ENCODE results near the gene MC3R. TPM values are rescaled to one million over a fixed set of nuclear protein-coding genes. Genes with fewer than 3 reads are reported as not detected.
"Not testable (repeated sequence)": the region's sequence is repeated elsewhere in the genome, so short reads cannot be mapped to it uniquely, and the experiment has no call there.

MC3R gene
- not detected for total RNA-seq

DNA sequence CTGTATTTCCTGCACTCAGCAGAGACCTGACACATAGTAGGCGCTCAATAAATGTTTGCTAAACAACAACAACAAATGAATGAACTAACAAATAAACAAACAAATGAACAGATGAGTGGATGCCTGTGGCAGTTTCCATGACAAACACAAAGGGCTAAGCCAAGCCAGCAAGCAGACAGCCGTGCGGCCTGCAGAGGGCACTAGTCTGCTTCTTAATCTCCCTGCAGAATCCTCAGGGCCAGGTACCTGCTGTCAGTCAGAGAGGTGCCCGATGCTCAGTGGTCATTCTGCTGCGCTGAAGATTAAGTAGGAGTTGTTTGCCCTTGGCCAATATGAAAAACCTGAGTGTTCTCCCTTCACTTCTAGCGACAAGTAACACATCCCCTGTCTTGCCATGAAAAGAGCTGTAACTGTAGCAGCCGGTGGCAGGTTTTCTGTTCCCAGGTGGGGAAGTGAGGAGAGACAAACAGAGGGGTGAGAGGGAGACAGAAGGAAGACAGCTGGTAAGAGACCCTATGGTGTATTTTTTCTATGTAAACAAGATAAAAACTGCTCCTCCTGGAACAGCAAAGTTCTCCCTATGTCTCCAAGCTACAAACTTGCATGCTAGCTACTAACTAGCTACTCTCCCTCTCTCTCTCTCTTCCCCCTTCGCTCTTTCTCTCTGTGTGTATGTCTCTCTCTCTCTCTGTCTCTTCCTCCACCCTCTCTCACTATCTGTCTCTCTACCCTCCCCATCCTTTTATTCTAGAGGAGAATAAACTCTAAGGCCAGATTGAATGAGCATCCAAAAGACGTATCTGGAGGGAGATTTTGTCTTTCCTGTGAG lies at the start of gene MC3R:
TSS of gene MC3R (plus strand) at position 779 of the 829 bp plus-strand sequence. CDS start 112 bp downstream, outside the sequence.
- H3K4me3 Mint-ChIP-seq = no peak within 1 kb of the TSS
- no peaks in the 10 kb centered on the region for H3K36me3 Mint-ChIP-seq (ENCODE audit: low read depth)
- peak; percentile 47 for DNase-seq
- CTCF ChIA-PET = interaction anchor here (0.7 to 1.4 kb wide), 4 partner anchors 35 to 111 kb away, joined by 3 to 4 read pairs (median 3); partner anchors contain the start of gene FAM210B
- POLR2A ChIA-PET = no interaction called here
- no peak within 1 kb of the TSS for H3K27ac Mint-ChIP-seq
- H3K4me1 Mint-ChIP-seq = no peaks in the 10 kb centered on the region
- peaks cover 17% of the 10 kb centered on the region for H3K27me3 Mint-ChIP-seq
- H3K9me3 Mint-ChIP-seq = no peaks in the 10 kb centered on the region

GRCh38 chr20:56200456-56200855 lies 48.1 kb upstream of the MC3R start:
- Mint-ChIP-seq H3K36me3 (ENCODE audit: low read depth) (no peaks in the 10 kb centered on the region), H3K4me3 (no peak overlapping the region), H3K4me1 (no peaks in the 10 kb centered on the region), H3K27me3 (no peaks in the 10 kb centered on the region), H3K27ac (no peak overlapping the region), H3K9me3 (peaks cover 24% of the 10 kb centered on the region)
- no peak for DNase-seq
- ChIA-PET CTCF (interaction anchor here (0.6 kb wide), 2 partner anchors 33 to 498 kb away, joined by 3 to 4 read pairs; no protein-coding TSS in a partner anchor), POLR2A (no interaction called here)

DNA sequence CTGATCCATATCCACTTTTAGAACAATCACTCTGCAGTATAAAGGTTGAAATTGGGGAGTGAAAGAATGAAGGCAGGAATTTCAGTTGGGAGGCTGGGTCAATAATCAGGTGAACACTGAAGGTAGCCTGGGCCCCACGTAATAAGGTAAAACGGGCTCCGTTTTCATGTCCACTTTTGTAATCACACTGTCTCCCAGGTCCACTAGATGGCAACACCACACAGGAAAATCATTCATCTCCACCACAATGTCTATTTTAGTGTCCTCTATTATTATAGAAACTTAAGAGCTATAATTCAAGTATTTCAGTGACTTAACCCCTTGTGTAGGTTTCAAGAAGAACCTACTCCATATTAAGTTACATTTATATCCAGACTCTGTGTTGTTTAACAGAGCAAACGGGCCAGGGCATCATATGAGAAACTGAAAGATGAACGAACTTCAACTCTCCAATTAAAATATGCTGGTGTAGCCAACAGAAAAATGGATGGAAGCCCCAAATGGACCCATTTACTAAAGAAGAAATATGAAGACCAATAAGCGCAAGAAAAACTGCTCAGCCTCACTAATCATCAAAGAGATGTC lies 45.9 kb upstream of the MC3R start:
- no peaks in the 10 kb centered on the region for H3K36me3 Mint-ChIP-seq (ENCODE audit: low read depth)
- CTCF ChIA-PET = no interaction called here

GRCh38 chr20:56204206-56204605 lies 44.3 kb upstream of the MC3R start:
- Mint-ChIP-seq H3K27ac (no peak overlapping the region), H3K27me3 (no peaks in the 10 kb centered on the region), H3K9me3 (peaks cover 19% of the 10 kb centered on the region), H3K36me3 (ENCODE audit: low read depth) (no peaks in the 10 kb centered on the region), H3K4me3 (no peak overlapping the region), H3K4me1 (no peaks in the 10 kb centered on the region)
- CTCF ChIA-PET = no interaction called here
- DNase-seq = no peak
- POLR2A ChIA-PET = no interaction called here

More for the DNA sequence above, 45.9 kb upstream of the MC3R start:
- Mint-ChIP-seq H3K27me3 (no peaks in the 10 kb centered on the region), H3K9me3 (peaks cover 24% of the 10 kb centered on the region), H3K4me3 (no peak overlapping the region), H3K27ac (no peak overlapping the region), H3K4me1 (no peaks in the 10 kb centered on the region)
- no peak for DNase-seq
- POLR2A ChIA-PET = no interaction called here

- CTCF ChIA-PET = no interaction called here
- no peak for DNase-seq
- POLR2A ChIA-PET = no interaction called here
- no peak overlapping the region for H3K27ac Mint-ChIP-seq
- no peaks in the 10 kb centered on the region for H3K27me3 Mint-ChIP-seq
- no peaks in the 10 kb centered on the region for H3K4me1 Mint-ChIP-seq
- H3K36me3 Mint-ChIP-seq (ENCODE audit: low read depth) = no peaks in the 10 kb centered on the region
- H3K4me3 Mint-ChIP-seq = no peak overlapping the region
- peaks cover 9% of the 10 kb centered on the region for H3K9me3 Mint-ChIP-seq
Measured at GRCh38 chr20:56205346-56205745, 43.2 kb upstream of the MC3R start.

DNA sequence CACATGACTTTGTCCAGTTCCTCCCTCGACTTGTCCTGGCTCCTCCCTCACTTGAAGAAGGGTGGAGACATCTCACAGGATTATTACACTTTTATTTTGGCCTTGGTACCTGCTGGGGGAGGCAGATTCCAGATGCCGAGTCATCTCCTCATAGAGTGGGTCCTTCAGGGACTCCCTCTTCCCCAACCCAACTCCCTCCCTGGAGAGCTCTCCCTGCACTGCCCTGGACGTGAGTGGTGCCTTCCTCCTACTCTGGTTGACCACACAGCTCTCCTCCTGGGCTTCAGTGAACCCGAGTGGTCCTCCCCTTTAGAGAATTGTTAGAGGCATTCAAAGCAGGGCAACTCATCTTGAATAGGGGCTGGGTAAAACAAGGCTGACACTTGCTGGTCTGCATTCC lies 40.9 kb upstream of the MC3R start:
- H3K27me3 Mint-ChIP-seq = no peaks in the 10 kb centered on the region
- CTCF ChIA-PET = no interaction called here
- no peaks in the 10 kb centered on the region for H3K9me3 Mint-ChIP-seq
- POLR2A ChIA-PET = no interaction called here
- no peak for DNase-seq
- no peak overlapping the region for H3K4me3 Mint-ChIP-seq
- no peaks in the 10 kb centered on the region for H3K4me1 Mint-ChIP-seq
- H3K27ac Mint-ChIP-seq = no peak overlapping the region
- H3K36me3 Mint-ChIP-seq (ENCODE audit: low read depth) = no peaks in the 10 kb centered on the region

- no peaks in the 10 kb centered on the region for H3K27me3 Mint-ChIP-seq
- no peaks in the 10 kb centered on the region for H3K9me3 Mint-ChIP-seq
- no peaks in the 10 kb centered on the region for H3K4me1 Mint-ChIP-seq
- ChIA-PET POLR2A (no interaction called here), CTCF (no interaction called here)
- H3K4me3 Mint-ChIP-seq = no peak overlapping the region
- H3K36me3 Mint-ChIP-seq (ENCODE audit: low read depth) = no peaks in the 10 kb centered on the region
- H3K27ac Mint-ChIP-seq = no peak overlapping the region
- no peak for DNase-seq
Measured at GRCh38 chr20:56208121-56208520, 40.4 kb upstream of the MC3R start.

- no peak for DNase-seq
- ChIA-PET CTCF (no interaction called here), POLR2A (no interaction called here)
- no peaks in the 10 kb centered on the region for H3K9me3 Mint-ChIP-seq
- no peaks in the 10 kb centered on the region for H3K27me3 Mint-ChIP-seq
- H3K27ac Mint-ChIP-seq = no peak overlapping the region
- no peak overlapping the region for H3K4me3 Mint-ChIP-seq
- H3K36me3 Mint-ChIP-seq (ENCODE audit: low read depth) = no peaks in the 10 kb centered on the region
- no peaks in the 10 kb centered on the region for H3K4me1 Mint-ChIP-seq
Measured at GRCh38 chr20:56211051-56211450, 37.5 kb upstream of the MC3R start.

DNA sequence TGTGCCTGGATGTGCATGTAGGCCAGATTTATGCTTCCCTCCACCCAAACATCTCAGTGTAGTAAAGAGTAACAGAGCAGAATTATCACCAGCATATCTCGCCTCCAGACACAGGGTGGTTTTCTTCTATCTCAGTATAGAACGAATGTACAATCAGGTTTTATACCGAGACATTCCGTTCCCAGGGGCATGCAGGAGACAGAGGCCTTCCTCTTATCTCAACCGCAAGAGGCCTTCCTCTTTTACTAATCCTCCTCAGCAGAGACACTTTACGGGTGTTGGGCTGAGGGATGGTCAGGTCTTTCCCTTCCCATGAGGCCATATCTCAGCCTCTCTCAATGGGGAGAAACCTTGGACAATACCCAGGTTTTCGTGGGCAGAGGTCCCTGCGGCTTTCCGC lies 36.4 kb upstream of the MC3R start:
- no peak overlapping the region for H3K4me3 Mint-ChIP-seq
- no peaks in the 10 kb centered on the region for H3K36me3 Mint-ChIP-seq (ENCODE audit: low read depth)
- H3K27me3 Mint-ChIP-seq = no peaks in the 10 kb centered on the region
- H3K27ac Mint-ChIP-seq = no peak overlapping the region
- ChIA-PET CTCF (no interaction called here), POLR2A (no interaction called here)
- H3K9me3 Mint-ChIP-seq = no peaks in the 10 kb centered on the region
- no peaks in the 10 kb centered on the region for H3K4me1 Mint-ChIP-seq
- no peak for DNase-seq

DNA sequence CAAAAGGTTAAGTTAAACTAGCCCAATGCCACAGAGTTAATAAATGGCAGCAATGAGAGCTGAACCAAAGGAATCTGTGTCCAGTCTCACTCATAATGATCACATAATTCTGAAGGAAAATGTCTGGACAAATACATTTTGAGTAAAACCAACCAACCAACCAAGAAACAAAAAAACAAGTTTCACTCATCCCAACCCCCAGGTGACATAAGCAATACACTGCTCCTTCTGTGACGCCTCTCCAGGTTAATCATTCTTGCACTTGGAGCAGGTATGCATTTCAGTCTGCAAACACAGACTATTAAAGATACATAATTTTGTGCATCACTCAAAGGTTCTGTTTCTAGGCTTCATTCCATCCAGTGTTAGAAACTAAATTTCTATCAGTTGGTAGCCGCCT lies 35.2 kb upstream of the MC3R start:
- DNase-seq = no peak
- ChIA-PET POLR2A (no interaction called here), CTCF (interaction anchor here (1.2 kb wide), 1 partner anchor 35 kb away, joined by 3 read pairs; the partner anchor contains the start of gene MC3R)
- no peak overlapping the region for H3K27ac Mint-ChIP-seq
- no peaks in the 10 kb centered on the region for H3K4me1 Mint-ChIP-seq
- H3K4me3 Mint-ChIP-seq = no peak overlapping the region
- no peaks in the 10 kb centered on the region for H3K27me3 Mint-ChIP-seq
- no peaks in the 10 kb centered on the region for H3K9me3 Mint-ChIP-seq
- no peaks in the 10 kb centered on the region for H3K36me3 Mint-ChIP-seq (ENCODE audit: low read depth)

- no peak for DNase-seq
- Mint-ChIP-seq H3K36me3 (ENCODE audit: low read depth) (no peaks in the 10 kb centered on the region), H3K9me3 (peaks cover 3% of the 10 kb centered on the region), H3K4me3 (no peak overlapping the region), H3K27me3 (no peaks in the 10 kb centered on the region), H3K4me1 (no peaks in the 10 kb centered on the region), H3K27ac (no peak overlapping the region)
- ChIA-PET CTCF (no interaction called here), POLR2A (no interaction called here)
Measured at GRCh38 chr20:56215115-56215514, 33.4 kb upstream of the MC3R start.

GRCh38 chr20:56217829-56218228 lies 30.7 kb upstream of the MC3R start:
- CTCF ChIA-PET = interaction anchor here (1.4 kb wide), 1 partner anchor 126 kb away, joined by 3 read pairs; no protein-coding TSS in a partner anchor
- Mint-ChIP-seq H3K4me3 (no peak overlapping the region), H3K27ac (no peak overlapping the region), H3K27me3 (no peaks in the 10 kb centered on the region), H3K9me3 (peaks cover 6% of the 10 kb centered on the region), H3K36me3 (ENCODE audit: low read depth) (no peaks in the 10 kb centered on the region), H3K4me1 (no peaks in the 10 kb centered on the region)
- DNase-seq = no peak
- POLR2A ChIA-PET = no interaction called here

DNA sequence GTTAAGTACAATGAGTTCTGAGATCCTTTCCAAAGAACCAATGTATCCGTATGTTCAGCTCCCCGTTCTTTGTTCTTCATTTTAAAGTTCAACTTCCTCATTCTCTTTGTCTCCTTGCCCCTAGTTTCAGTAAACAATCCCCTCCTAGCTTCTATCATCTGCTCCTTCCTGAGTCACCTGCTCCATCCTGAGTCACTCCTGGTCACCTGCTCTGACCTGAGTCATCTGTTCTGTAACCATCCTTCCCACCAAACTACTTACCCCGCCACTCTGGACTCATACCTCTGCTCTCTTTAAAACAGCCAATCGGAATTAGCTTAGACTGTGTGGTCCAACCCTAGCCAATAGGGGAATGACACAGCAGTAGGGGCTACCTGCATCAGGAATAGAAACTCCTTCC lies 27.3 kb upstream of the MC3R start:
- H3K4me1 Mint-ChIP-seq; H3K27me3 Mint-ChIP-seq; H3K4me3 Mint-ChIP-seq; H3K36me3 Mint-ChIP-seq (ENCODE audit: low read depth); H3K27ac Mint-ChIP-seq; CTCF ChIA-PET; DNase-seq; POLR2A ChIA-PET; H3K9me3 Mint-ChIP-seq: not testable (repeated sequence)

DNA sequence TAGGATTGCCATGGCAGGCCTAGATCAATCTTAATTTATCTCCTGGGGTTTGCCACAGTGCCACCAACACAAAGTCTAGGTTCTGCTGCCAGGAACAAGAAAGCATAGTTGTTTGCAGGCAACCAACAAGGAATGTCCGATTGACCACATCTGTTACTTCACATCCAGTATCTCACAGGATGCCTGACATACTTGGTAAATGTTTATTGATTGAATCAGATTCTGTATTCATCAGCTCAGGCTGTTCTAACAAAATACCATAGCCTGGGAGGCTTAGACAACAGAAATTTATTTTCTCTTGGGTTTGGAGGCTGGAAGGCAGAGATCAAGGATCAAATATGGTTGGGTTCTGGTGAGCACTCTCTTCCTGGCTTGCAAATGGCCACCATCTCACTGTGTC lies 26.3 kb upstream of the MC3R start:
- Mint-ChIP-seq H3K4me3 (no peak overlapping the region), H3K27ac (no peak overlapping the region), H3K4me1 (no peaks in the 10 kb centered on the region), H3K9me3 (peaks cover 6% of the 10 kb centered on the region), H3K36me3 (ENCODE audit: low read depth) (no peaks in the 10 kb centered on the region), H3K27me3 (no peaks in the 10 kb centered on the region)
- DNase-seq = no peak
- CTCF ChIA-PET = no interaction called here
- POLR2A ChIA-PET = no interaction called here

Data from activated CD4-positive, alpha-beta memory T cell treated with anti-CD3 and anti-CD28 coated beads, Interleukin-2, amount 10 ng/mL, durations not matched to agents 7 days and 5 days (primary cell).